Activated naive CD8-positive, alpha-beta T cell treated with anti-CD3 and anti-CD28 coated beads, Interleukin-2, amount 50 U/mL, for 24 hours (primary cell): ENCODE results near the gene PJA1.

ENCODE experiments used
- ATAC-seq: fragments of 150-1000 bp; cut with Tn5 transposase; one replicate; pipeline ENCODE4 v1.10.0; 2021
- DNase-seq: peaks from one replicate; pipeline ENCODE4 v3.0.0; 2021
- H3K27ac Mint-ChIP-seq: one replicate; pipeline ENCODE4 v1.8.0; 2021; ENCODE audit warnings: mild to moderate bottlenecking, mixed read lengths
- H3K27me3 Mint-ChIP-seq: one replicate; pipeline ENCODE4 v1.8.0; 2021; ENCODE audit warnings: mixed read lengths
- H3K36me3 Mint-ChIP-seq: one replicate; pipeline ENCODE4 v1.8.0; 2021; ENCODE audit warnings: low read depth, mixed read lengths
- H3K4me1 Mint-ChIP-seq: one replicate; pipeline ENCODE4 v1.8.0; 2021; ENCODE audit warnings: mixed read lengths
- H3K4me3 Mint-ChIP-seq: one replicate; pipeline ENCODE4 v1.8.0; 2021; ENCODE audit warnings: mild to moderate bottlenecking, moderate library complexity, mixed read lengths
- H3K9me3 Mint-ChIP-seq: one replicate; pipeline ENCODE4 v1.8.0; 2021; ENCODE audit warnings: mixed read lengths

Gene PJA1

GRCh38 chrX:69121321-69122000, 43.8 kb downstream of the PJA1 start:
- DNase-seq (no peak), ATAC-seq (no peak)
- Mint-ChIP-seq H3K36me3 (no peaks in the 10 kb centered on the region), H3K27ac (no peak overlapping the region), H3K4me3 (no peak overlapping the region), H3K27me3 (no peaks in the 10 kb centered on the region), H3K4me1 (no peaks in the 10 kb centered on the region), H3K9me3 (no peaks in the 10 kb centered on the region)

- no peaks in the 10 kb centered on the region for H3K9me3 Mint-ChIP-seq
- no peak overlapping the region for H3K4me3 Mint-ChIP-seq
- H3K36me3 Mint-ChIP-seq: no peaks in the 10 kb centered on the region
- H3K4me1 Mint-ChIP-seq: peaks cover 2% of the 10 kb centered on the region
- DNase-seq (no peak), ATAC-seq (no peak)
- no peaks in the 10 kb centered on the region for H3K27me3 Mint-ChIP-seq
- H3K27ac Mint-ChIP-seq: no peak overlapping the region
These were observed 44.8 kb downstream of the PJA1 start for GRCh38 chrX:69120476-69120875.

GRCh38 chrX:69119122-69119521, 46.1 kb downstream of the PJA1 start:
- Mint-ChIP-seq H3K9me3 (no peaks in the 10 kb centered on the region), H3K27me3 (no peaks in the 10 kb centered on the region), H3K4me3 (no peak overlapping the region), H3K27ac (no peak overlapping the region), H3K36me3 (no peaks in the 10 kb centered on the region), H3K4me1 (peaks cover 6% of the 10 kb centered on the region)
- DNase-seq: no peak
- no peak for ATAC-seq

- DNase-seq (no peak), ATAC-seq (no peak)
- H3K4me1 Mint-ChIP-seq: peaks cover 6% of the 10 kb centered on the region
- no peaks in the 10 kb centered on the region for H3K36me3 Mint-ChIP-seq
- H3K27ac Mint-ChIP-seq: no peak overlapping the region
- H3K27me3 Mint-ChIP-seq: no peaks in the 10 kb centered on the region
- H3K9me3 Mint-ChIP-seq: no peaks in the 10 kb centered on the region
- H3K4me3 Mint-ChIP-seq: no peak overlapping the region
These were observed 47.3 kb downstream of the PJA1 start for GRCh38 chrX:69117876-69118526.

GRCh38 chrX:69116077-69116476, 49.2 kb downstream of the PJA1 start:
- H3K9me3 Mint-ChIP-seq: no peaks in the 10 kb centered on the region
- peaks cover 6% of the 10 kb centered on the region for H3K4me1 Mint-ChIP-seq
- H3K27me3 Mint-ChIP-seq: no peaks in the 10 kb centered on the region
- no peak overlapping the region for H3K27ac Mint-ChIP-seq
- no peak overlapping the region for H3K4me3 Mint-ChIP-seq
- no peaks in the 10 kb centered on the region for H3K36me3 Mint-ChIP-seq
- ATAC-seq: no peak
- DNase-seq: no peak

- Mint-ChIP-seq H3K4me1 (peaks cover 6% of the 10 kb centered on the region), H3K9me3 (no peaks in the 10 kb centered on the region), H3K27ac (no peak overlapping the region), H3K4me3 (no peak overlapping the region), H3K36me3 (no peaks in the 10 kb centered on the region), H3K27me3 (no peaks in the 10 kb centered on the region)
- ATAC-seq (no peak), DNase-seq (no peak)
These were observed 51.5 kb downstream of the PJA1 start for GRCh38 chrX:69113723-69114122.
